ENCODE data around the gene DPEP2. TPM values are rescaled to one million over a fixed set of nuclear protein-coding genes. Genes with fewer than 3 reads are reported as not detected.
A peak's percentile ranks its signal among the peaks of the same experiment; 100 is the strongest.

Gene DPEP2
- total and polyA plus RNA-seq, 2 of the 13 experiments (the other 11 are each of a cell fraction or from before 2014, with no cell fraction given) = 0.18 TPM; not detected in 1

DNA sequence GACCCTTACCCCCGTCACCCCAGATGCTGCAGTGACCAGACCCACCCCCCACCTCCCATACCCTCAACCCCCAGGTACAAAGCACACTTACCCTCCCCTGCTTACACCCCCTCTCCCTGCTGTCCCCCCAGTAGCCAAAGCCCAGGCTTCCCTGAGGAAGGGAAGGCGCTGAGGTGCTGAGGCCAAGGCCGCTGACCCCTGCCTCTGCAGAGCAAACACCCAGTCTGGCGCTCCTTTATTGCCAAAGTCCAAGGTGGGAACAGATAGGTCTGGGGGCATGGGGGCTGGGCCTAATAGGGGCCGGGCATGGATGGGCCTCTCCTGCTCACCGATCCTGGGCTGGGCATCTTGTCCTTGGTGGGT, 56.0 kb downstream of the DPEP2 start (continued):
- TF ChIP-seq, protein P1, sequence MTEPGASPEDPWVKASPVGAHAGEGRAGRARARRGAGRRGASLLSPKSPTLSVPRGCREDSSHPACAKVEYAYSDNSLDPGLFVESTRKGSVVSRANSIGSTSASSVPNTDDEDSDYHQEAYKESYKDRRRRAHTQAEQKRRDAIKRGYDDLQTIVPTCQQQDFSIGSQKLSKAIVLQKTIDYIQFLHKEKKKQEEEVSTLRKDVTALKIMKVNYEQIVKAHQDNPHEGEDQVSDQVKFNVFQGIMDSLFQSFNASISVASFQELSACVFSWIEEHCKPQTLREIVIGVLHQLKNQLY (CRISPR knock-in tag; IDR thresholded peaks at IDR 0.05) = 0 out of 2 replicates have a peak, but pooled peaks have one; percentile 27
- TF ChIP-seq, protein P2, sequence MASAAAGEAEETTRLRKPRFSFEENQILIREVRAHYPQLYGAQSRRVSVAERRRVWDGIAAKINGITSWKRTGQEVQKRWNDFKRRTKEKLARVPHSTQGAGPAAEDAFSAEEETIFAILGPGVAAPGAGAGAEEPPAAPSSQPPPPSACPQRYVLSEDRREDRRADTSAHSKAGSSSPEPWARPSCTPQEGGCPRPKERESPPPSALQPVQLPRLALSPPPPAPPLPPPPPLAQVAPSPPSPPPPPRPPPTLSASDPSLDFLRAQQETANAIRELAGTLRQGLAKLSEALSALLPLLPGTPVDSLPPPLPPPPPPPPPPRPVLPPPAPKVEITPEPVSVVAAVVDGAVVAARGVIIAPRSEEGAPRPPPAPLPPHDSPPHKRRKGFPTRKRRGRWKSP (CRISPR knock-in tag; IDR thresholded peaks at IDR 0.05) = 0 out of 2 replicates have a peak, but pooled peaks have one; percentile 63
- TF ChIP-seq SMARCC2 (IDR thresholded peaks at IDR 0.05) (no peak), ZKSCAN1 (IDR thresholded peaks at IDR 0.05; ENCODE audit: low read length) (peak; percentile 45; the same call in 1 of the 2 replicates), ZNF24 (IDR thresholded peaks at IDR 0.05) (0 out of 2 replicates have a peak, but pooled peaks have one; percentile 8), TMF1 (CRISPR knock-in tag; IDR thresholded peaks at IDR 0.05; ENCODE audit: low read depth) (no peak), ZBTB46 (CRISPR knock-in tag; IDR thresholded peaks at IDR 0.05; ENCODE audit: borderline replicate concordance) (peak; percentile 63; the same call in 1 of the 2 replicates), AKAP8 (CRISPR knock-in tag; IDR thresholded peaks at IDR 0.05) (no peak), BCL6 (CRISPR knock-in tag; IDR thresholded peaks at IDR 0.05) (peak; percentile 50), POLR2AphosphoS2 (IDR thresholded peaks at IDR 0.05; ENCODE audit: low read depth, low read length) (no peak; the same call in none of the 2 replicates), ZNF749 (CRISPR knock-in tag; IDR thresholded peaks at IDR 0.05; ENCODE audit: borderline replicate concordance) (no peak), SRY (CRISPR knock-in tag; IDR thresholded peaks at IDR 0.05) (no peak), YEATS2 (CRISPR knock-in tag; IDR thresholded peaks at IDR 0.05; ENCODE audit: borderline replicate concordance) (no peak), STAT5B (CRISPR knock-in tag; IDR thresholded peaks at IDR 0.05) (no peak), ZNF598 (CRISPR knock-in tag; IDR thresholded peaks at IDR 0.05; ENCODE audit: borderline replicate concordance) (no peak), ZNF432 (CRISPR knock-in tag; IDR thresholded peaks at IDR 0.05; ENCODE audit: borderline replicate concordance) (no peak), SP4 (CRISPR knock-in tag; IDR thresholded peaks at IDR 0.05) (peak; percentile 60), PRDM4 (CRISPR knock-in tag; IDR thresholded peaks at IDR 0.05; ENCODE audit: borderline replicate concordance) (no peak)
- TF ChIP-seq, protein P3, sequence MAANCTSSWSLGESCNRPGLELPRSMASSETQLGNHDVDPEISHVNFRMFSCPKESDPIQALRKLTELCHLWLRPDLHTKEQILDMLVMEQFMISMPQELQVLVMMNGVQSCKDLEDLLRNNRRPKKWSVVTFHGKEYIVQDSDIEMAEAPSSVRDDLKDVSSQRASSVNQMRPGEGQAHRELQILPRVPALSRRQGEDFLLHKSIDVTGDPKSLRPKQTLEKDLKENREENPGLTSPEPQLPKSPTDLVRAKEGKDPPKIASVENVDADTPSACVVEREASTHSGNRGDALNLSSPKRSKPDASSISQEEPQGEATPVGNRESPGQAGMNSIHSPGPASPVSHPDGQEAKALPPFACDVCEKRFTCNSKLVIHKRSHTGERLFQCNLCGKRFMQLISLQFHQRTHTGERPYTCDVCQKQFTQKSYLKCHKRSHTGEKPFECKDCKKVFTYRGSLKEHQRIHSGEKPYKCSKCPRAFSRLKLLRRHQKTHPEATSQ (CRISPR knock-in tag; IDR thresholded peaks at IDR 0.05; ENCODE audit: borderline replicate concordance) = no peak
- TF ChIP-seq, protein P4, sequence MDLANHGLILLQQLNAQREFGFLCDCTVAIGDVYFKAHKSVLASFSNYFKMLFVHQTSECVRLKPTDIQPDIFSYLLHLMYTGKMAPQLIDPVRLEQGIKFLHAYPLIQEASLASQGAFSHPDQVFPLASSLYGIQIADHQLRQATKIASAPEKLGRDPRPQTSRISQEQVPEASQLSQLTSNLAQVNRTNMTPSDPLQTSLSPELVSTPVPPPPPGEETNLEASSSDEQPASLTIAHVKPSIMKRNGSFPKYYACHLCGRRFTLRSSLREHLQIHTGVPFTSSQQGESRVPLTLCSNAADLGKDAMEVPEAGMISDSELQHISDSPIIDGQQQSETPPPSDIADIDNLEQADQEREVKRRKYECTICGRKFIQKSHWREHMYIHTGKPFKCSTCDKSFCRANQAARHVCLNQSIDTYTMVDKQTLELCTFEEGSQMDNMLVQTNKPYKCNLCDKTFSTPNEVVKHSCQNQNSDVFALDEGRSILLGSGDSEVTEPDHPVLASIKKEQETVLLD (CRISPR knock-in tag; IDR thresholded peaks at IDR 0.05; ENCODE audit: low read depth) = peak; percentile 15; the same call in 1 of the 2 replicates
- TF ChIP-seq, protein P5, sequence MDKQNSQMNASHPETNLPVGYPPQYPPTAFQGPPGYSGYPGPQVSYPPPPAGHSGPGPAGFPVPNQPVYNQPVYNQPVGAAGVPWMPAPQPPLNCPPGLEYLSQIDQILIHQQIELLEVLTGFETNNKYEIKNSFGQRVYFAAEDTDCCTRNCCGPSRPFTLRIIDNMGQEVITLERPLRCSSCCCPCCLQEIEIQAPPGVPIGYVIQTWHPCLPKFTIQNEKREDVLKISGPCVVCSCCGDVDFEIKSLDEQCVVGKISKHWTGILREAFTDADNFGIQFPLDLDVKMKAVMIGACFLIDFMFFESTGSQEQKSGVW (CRISPR knock-in tag; IDR thresholded peaks at IDR 0.05; ENCODE audit: borderline replicate concordance) = no peak

Measured in HepG2 (cell line).